Measurements from ENCODE around the gene RERE.

DNA sequence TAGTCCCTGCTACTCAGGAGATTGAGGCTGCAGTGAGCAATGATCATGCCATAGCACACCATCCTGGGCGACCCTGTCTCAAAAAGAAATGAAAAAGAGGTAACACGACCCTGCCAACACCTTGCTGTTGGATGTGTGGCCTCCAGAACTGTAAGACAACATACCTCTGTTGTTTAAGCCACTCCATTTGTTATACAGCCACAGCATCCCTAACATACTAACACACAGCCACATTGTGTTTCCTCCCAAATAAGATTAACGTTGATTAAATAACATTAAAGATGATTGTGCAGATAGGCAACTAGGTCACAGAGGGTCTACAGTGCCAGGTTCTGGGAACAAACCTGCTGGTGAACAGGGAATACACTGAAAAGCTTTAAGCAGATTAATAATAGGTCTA is 170.4 kb downstream of the RERE start:
- TF ChIP-seq CTCF (IDR thresholded peaks at IDR 0.05 in 2 of 3, conservative IDR thresholded peaks at IDR 0.05 in 1 of 3; ENCODE audit: borderline replicate concordance in 1 of 3, insufficient read depth in 1 of 3, low read depth in 2 of 3, low read length in 2 of 3) (no peak), POLR2AphosphoS5 (IDR thresholded peaks at IDR 0.05; ENCODE audit: low read depth, low read length) (no peak), YY1 (IDR thresholded peaks at IDR 0.05; ENCODE audit: extremely low read depth, insufficient replicate concordance, low read depth, low read length) (no peak), MAX (IDR thresholded peaks at IDR 0.05) (no peak), POLR2A (IDR thresholded peaks at IDR 0.05; ENCODE audit: borderline replicate concordance, extremely low read depth, insufficient read depth, insufficient read length) (no peak), EGR1 (IDR thresholded peaks at IDR 0.05; ENCODE audit: low read depth) (no peak), EZH2phosphoT487 (IDR thresholded peaks at IDR 0.05; ENCODE audit: borderline replicate concordance) (no peak), TCF7L2 (IDR thresholded peaks at IDR 0.05; ENCODE audit: borderline replicate concordance, extremely low read depth, insufficient read depth, insufficient read length) (no peak), CEBPB (IDR thresholded peaks at IDR 0.05; ENCODE audit: low read depth) (no peak)
- TF ChIP-seq, protein P1, sequence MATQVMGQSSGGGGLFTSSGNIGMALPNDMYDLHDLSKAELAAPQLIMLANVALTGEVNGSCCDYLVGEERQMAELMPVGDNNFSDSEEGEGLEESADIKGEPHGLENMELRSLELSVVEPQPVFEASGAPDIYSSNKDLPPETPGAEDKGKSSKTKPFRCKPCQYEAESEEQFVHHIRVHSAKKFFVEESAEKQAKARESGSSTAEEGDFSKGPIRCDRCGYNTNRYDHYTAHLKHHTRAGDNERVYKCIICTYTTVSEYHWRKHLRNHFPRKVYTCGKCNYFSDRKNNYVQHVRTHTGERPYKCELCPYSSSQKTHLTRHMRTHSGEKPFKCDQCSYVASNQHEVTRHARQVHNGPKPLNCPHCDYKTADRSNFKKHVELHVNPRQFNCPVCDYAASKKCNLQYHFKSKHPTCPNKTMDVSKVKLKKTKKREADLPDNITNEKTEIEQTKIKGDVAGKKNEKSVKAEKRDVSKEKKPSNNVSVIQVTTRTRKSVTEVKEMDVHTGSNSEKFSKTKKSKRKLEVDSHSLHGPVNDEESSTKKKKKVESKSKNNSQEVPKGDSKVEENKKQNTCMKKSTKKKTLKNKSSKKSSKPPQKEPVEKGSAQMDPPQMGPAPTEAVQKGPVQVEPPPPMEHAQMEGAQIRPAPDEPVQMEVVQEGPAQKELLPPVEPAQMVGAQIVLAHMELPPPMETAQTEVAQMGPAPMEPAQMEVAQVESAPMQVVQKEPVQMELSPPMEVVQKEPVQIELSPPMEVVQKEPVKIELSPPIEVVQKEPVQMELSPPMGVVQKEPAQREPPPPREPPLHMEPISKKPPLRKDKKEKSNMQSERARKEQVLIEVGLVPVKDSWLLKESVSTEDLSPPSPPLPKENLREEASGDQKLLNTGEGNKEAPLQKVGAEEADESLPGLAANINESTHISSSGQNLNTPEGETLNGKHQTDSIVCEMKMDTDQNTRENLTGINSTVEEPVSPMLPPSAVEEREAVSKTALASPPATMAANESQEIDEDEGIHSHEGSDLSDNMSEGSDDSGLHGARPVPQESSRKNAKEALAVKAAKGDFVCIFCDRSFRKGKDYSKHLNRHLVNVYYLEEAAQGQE (IDR thresholded peaks at IDR 0.05; ENCODE audit: low read depth), result no peak
